Heart right ventricle (tissue), 16 donors: ENCODE results near the gene CXCL14. TPM values are rescaled to one million over a fixed set of nuclear protein-coding genes. Genes with fewer than 3 reads are reported as not detected.

Experiments used
- ATAC-seq, 8 donors: fragments of 200-7000 bp; cut with Tn5 transposase; one replicate each; pipeline ENCODE4 v1.9.1; 2020; ENCODE audit warnings: mild to moderate bottlenecking in 8 of 8, moderate library complexity in 8 of 8, moderate number of reproducible peaks in 1 of 8
- DNase-seq, 2 donors: peaks; one replicate each; pipeline ENCODE4 v3.0.0-alpha.2; 2020
- H3K27ac ChIP-seq, 10 donors: fragments of 200-600 bp; sonication (generic) in 2 of 10; one replicate each; pipeline versions ENCODE4 v1.5.0 to v1.8.0; 2020 to 2022; ENCODE audit warnings: mild to moderate bottlenecking in 3 of 10
- H3K27me3 ChIP-seq, 7 donors: fragments of 200-600 bp; one replicate each; pipeline ENCODE4 v1.8.0; 2021 to 2022; ENCODE audit warnings: mild to moderate bottlenecking in 2 of 7
- H3K36me3 ChIP-seq, 9 donors: fragments of 200-600 bp; sonication (generic) in 1 of 9; one replicate each; pipeline versions ENCODE4 v1.5.0 to v1.8.0; 2020 to 2022; ENCODE audit warnings: mild to moderate bottlenecking in 2 of 9
- H3K4me1 ChIP-seq, 9 donors: fragments of 200-600 bp; sonication (generic) in 1 of 9; one replicate each; pipeline versions ENCODE4 v1.5.0 to v1.8.0; 2020 to 2022; ENCODE audit warnings: mild to moderate bottlenecking in 4 of 9
- H3K4me3 ChIP-seq, 10 donors: fragments of 200-600 bp; sonication (generic) in 2 of 10; one replicate each; pipeline versions ENCODE4 v1.5.0 to v1.8.0; 2020 to 2022; ENCODE audit warnings: mild to moderate bottlenecking in 7 of 10, moderate library complexity in 2 of 10
- H3K9me3 ChIP-seq, 11 donors: fragments of 200-600 bp in 10 of 11; sonication (generic) in 2 of 11; one replicate each; pipeline versions ENCODE4 v1.5.0 to v1.8.0; 2013 to 2022; ENCODE audit warnings: mild to moderate bottlenecking in 2 of 11, control low read depth in 1 of 11, moderate library complexity in 1 of 11
- WGBS, 2 donors: extraction: QIAGEN DNeasy Blood & Tissue Kit; methylation state at CpG; one replicate each; pipeline ENCODE4 v1.1.7; 2013; ENCODE audit warnings: inconsistent platforms in 1 of 2; 5-methylcytosine and 5-hydroxymethylcytosine counted together
- intact Hi-C, 10 donors: fragments of 100-400 bp; cut with DNase I; formaldehyde crosslinking; loops; one replicate each; pipeline versions ENCODE4 v1.11.1 to v1.14.2; 2022
- polyA plus RNA-seq, 2 donors: library from polyadenylated mRNA; stranded (reverse); fragments of 200-250 nt; gene quantifications; one replicate each; pipeline ENCODE4 v1.2.3, GENCODE V29; 2013
- total RNA-seq, 10 donors: library from RNA; stranded (reverse); fragmentation: NEBNext Ultra II Directional in 3 of 10; extraction: Animal tissue kit (Norgen Biotek cat#: 25700) in 3 of 10; gene quantifications; one replicate each; pipeline versions ENCODE4 v1.2.1 to v1.2.4, GENCODE V29; 2021 to 2023
- TF ChIP-seq, protein P1 (sequence below), 9 donors: fragments of 200-600 bp; sonication (generic) in 2 of 9; IDR thresholded peaks; one replicate each; pipeline versions ENCODE4 v1.5.0 to v1.8.0; 2021 to 2022; ENCODE audit warnings: antibody characterized with exemption in 9 of 9, mild to moderate bottlenecking in 5 of 9, moderate library complexity in 1 of 9
- donor health status: Arrhythmogenic right ventricular cardiomyopathy.
- donor health status: ischemic (EF 13 %, LVEDD 7.1; RV severe dilation, severe dysfunction).
- donor health status: healthy with polysubstance abuse.
- donor health status: DM: no; HTN: yes; CAD: no.
- donor health status: DM: no; HTN: no; CAD: no.
- donor health status: ischemic (EF 25% LVEDD 6.9; RV normal size, moderate dysfunction).
- donor health status: ischemic (EF 25% LVEDD 5.7; RV mildly dilated, moderate dysfunction).
- donor health status: healthy.
- donor health status: DM: yes; HTN: yes; CAD: no.
- donor health status: Ischemic cardiomyopathy.
- donor health status: ischemic (EF 35%, LVEDD 5.7; RV mildly dilated, moderate dysfunction).
- donor health status: nonischemic (EF 11% LVEDD 7.7; RV severe dilation, severe dysfunction).
- donor health status: DM: yes; HTN: yes; CAD: no.
- donor health status: PGD.
- donor health status: ischemic (EF 29% LVEDD 5.4; RV normal size, mild dysfunction).
- donor health status: nonischemic (EF 23%, LVEDD 6.1; RV moderate dilation, normal function).

The CXCL14 gene
- total and polyA plus RNA-seq, 12 donors, result 0.28 to 2.2 (median 0.51) TPM

DNA sequence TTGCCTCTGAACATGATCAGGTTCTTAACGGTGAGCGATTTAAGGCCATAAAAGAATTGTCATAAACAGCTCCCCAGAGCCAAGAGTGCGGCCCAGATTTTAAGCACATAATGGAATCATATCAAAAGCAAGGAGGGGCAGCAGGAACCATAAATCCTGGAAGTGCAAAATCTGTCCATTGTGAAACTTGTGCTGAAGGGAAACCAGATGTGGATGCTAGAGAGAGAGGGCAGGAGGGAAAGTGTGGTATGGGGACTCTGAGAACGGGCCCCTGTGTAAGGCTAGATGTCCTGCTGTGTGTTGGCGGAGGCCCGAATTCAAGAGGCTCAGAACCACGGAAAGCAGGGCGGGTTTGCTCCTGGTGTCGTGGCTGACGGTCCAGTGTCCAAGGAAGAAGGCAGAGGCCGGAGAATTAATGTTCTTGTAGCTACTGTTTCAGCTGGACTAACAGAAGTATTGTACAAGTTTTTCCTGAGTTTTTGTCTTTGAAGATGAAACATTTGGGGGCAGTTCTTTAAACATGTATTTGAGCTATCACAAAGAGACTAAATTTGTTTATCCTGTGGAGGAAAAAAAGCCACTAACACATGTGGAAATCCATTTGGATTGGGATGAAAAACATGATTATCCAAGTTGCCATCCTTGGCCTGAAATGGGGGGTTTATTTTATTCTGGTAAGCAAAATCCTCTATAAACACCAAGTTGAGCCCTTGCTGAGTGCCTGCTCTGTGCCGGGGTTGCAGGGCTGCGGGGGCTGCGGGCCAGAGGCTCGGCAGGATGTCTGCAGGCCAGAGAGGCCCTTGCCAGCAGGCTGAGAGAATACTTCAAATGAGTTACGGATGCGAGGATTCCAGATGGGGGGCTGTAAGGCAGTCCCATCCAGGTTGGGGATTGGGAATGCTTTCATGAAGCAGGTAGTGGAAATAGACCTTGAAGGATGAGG is 9.2 kb upstream of the CXCL14 start:
- H3K27me3 ChIP-seq, result peaks cover 0 to 61% (median 27%) of the 10 kb centered on the region in 7 donors
- 71 to 74% methylated on average over 17 of the region's 17 CpGs for WGBS, 2 donors
- ATAC-seq, result no peak
- no peaks in the 10 kb centered on the region for H3K36me3 ChIP-seq
- TF ChIP-seq, protein P1, sequence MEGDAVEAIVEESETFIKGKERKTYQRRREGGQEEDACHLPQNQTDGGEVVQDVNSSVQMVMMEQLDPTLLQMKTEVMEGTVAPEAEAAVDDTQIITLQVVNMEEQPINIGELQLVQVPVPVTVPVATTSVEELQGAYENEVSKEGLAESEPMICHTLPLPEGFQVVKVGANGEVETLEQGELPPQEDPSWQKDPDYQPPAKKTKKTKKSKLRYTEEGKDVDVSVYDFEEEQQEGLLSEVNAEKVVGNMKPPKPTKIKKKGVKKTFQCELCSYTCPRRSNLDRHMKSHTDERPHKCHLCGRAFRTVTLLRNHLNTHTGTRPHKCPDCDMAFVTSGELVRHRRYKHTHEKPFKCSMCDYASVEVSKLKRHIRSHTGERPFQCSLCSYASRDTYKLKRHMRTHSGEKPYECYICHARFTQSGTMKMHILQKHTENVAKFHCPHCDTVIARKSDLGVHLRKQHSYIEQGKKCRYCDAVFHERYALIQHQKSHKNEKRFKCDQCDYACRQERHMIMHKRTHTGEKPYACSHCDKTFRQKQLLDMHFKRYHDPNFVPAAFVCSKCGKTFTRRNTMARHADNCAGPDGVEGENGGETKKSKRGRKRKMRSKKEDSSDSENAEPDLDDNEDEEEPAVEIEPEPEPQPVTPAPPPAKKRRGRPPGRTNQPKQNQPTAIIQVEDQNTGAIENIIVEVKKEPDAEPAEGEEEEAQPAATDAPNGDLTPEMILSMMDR (IDR thresholded peaks at IDR 0.05), result no peak
- H3K4me3 ChIP-seq, result no peak overlapping the region
- H3K9me3 ChIP-seq, result no peaks in the 10 kb centered on the region
- DNase-seq, result no peak
- H3K27ac ChIP-seq, result no peak overlapping the region
- no peaks in the 10 kb centered on the region for H3K4me1 ChIP-seq
- intact Hi-C loops, result no loop called here

DNA sequence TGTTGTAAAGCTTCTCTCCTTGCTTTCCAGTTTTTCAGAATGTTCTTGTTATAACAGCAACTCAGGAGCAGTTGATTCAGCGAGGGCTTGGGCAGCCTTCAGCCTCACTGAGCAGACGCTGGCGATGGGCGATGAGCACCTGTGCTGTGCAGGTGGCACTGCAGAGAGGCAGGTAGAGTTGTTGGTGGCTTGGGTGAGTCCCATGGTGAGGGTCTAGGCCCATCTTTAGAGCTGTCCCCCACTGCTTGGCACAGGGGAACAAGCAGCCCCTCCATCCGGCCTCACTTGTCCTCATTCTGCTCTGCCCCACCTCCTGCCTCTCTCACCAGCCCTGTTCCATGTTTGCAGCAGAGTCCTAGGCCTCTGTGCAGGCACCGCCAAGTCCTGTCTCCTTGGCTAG is 6.1 kb upstream of the CXCL14 start:
- Histone ChIP-seq H3K9me3 (no peaks in the 10 kb centered on the region), H3K4me1 (no peaks in the 10 kb centered on the region), H3K27ac (no peak overlapping the region), H3K4me3 (no peak overlapping the region), H3K27me3 (peaks cover 0 to 71% (median 41%) of the 10 kb centered on the region in 7 donors), H3K36me3 (no peaks in the 10 kb centered on the region)
- WGBS, 2 donors, result 88 to 92% methylated on average over 6 of the region's 6 CpGs
- no peak for DNase-seq
- intact Hi-C loops, result no loop called here
- no peak for ATAC-seq
- TF ChIP-seq, protein P1 (IDR thresholded peaks at IDR 0.05), result no peak

GRCh38 chr5:135584276-135584675 is 5.5 kb upstream of the CXCL14 start:
- peaks cover 0 to 75% (median 48%) of the 10 kb centered on the region in 7 donors for H3K27me3 ChIP-seq
- TF ChIP-seq, protein P1 (IDR thresholded peaks at IDR 0.05), result no peak
- ATAC-seq (no peak), DNase-seq (no peak)
- H3K4me3 ChIP-seq, result no peak overlapping the region
- 72 to 74% methylated on average over 2 of the region's 2 CpGs for WGBS, 2 donors
- intact Hi-C loops, result no loop called here
- no peaks in the 10 kb centered on the region for H3K4me1 ChIP-seq
- no peaks in the 10 kb centered on the region for H3K36me3 ChIP-seq
- no peak overlapping the region for H3K27ac ChIP-seq
- H3K9me3 ChIP-seq, result no peaks in the 10 kb centered on the region

GRCh38 chr5:135582099-135582781 is 3.4 kb upstream of the CXCL14 start:
- DNase-seq (no peak), ATAC-seq (no peak)
- 46 to 56% methylated on average over 6 of the region's 6 CpGs for WGBS, 2 donors
- peaks cover 0 to 16% (median 0%) of the 10 kb centered on the region in 11 donors for H3K9me3 ChIP-seq
- TF ChIP-seq, protein P1 (IDR thresholded peaks at IDR 0.05), result no peak
- no peak overlapping the region for H3K27ac ChIP-seq
- H3K27me3 ChIP-seq, result peaks cover 0 to 88% (median 68%) of the 10 kb centered on the region in 7 donors
- H3K36me3 ChIP-seq, result no peaks in the 10 kb centered on the region
- H3K4me1 ChIP-seq, result peaks cover 0 to 8% (median 0%) of the 10 kb centered on the region in 9 donors
- intact Hi-C loops, result no loop called here
- no peak overlapping the region for H3K4me3 ChIP-seq
